ENCODE results near the gene LARGE1.

DNA sequence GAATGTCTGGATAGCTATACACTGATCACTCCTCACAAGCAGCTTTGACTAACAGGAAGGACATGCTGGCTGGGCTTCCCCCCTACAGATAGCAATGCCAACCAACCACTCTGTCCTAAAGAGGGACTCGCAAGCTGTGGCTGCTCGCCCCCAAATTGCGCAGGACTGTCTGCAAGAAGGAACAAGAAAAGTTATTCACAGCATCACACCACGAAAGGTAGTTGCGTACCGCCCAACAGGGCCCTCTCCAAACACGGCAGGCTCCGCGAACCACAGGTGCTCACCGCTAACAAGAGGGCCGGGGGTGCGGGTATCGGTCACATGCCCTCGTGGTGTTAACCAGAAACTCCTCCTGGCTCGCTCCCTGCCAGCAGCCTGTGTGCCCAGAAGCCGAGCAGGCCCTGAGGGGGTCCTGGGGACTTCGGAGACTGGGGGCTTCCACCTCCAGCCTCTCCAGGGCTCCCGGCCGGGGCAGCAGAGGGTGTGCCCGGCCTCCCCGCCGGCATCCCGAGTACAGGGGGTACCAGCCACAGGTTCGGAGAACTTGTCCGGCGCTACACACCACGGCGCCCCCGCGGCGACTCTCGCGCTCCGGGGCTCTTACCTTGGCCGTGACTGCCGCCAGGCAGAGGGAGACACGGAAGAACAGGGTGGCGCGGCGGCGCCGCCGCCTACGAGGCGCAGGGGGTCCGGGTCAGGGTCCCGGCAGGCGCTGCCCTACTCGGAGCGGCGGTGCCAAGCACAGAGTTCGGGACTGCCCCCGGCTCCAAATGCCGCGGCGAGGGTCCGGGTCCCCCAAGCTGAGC is 682 bp downstream of the LARGE1 start:
- TF ChIP-seq, protein P1, sequence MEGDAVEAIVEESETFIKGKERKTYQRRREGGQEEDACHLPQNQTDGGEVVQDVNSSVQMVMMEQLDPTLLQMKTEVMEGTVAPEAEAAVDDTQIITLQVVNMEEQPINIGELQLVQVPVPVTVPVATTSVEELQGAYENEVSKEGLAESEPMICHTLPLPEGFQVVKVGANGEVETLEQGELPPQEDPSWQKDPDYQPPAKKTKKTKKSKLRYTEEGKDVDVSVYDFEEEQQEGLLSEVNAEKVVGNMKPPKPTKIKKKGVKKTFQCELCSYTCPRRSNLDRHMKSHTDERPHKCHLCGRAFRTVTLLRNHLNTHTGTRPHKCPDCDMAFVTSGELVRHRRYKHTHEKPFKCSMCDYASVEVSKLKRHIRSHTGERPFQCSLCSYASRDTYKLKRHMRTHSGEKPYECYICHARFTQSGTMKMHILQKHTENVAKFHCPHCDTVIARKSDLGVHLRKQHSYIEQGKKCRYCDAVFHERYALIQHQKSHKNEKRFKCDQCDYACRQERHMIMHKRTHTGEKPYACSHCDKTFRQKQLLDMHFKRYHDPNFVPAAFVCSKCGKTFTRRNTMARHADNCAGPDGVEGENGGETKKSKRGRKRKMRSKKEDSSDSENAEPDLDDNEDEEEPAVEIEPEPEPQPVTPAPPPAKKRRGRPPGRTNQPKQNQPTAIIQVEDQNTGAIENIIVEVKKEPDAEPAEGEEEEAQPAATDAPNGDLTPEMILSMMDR (IDR thresholded peaks at IDR 0.05): no peak
- no peak for TF ChIP-seq POLR2A (IDR thresholded peaks at IDR 0.05)
